ENCODE data around the gene PSME2. TPM values are rescaled to one million over a fixed set of nuclear protein-coding genes. Genes with fewer than 3 reads are reported as not detected.

Gene PSME2
- total RNA-seq, 1 experiment from 2014 or later, result 126 TPM

DNA sequence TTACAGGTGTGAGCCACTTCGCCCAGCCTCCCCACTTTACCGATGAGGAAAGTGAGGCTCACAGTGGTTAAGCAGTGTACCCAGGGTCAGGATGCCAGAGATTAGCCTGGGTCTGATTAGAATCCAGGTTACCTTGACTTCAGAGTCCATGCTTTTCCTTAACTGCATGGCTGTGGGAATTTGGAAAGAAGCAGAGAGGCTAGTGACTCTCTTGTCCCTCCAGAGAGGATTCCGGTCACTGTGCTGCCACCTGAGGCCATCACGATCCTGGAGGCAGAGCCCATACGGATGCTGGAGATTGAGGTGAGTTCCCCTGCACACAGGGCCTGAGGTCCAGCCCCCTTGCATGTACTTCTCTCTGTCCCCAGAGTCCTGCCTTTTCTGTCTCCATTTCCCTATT lies 30.2 kb upstream of the PSME2 start:
- no peak overlapping the region for H3K4ac ChIP-seq (ENCODE audit: low read depth, low read length)
- H3K9me3 ChIP-seq (ENCODE audit: control insufficient read depth, low read depth, low read length), result no peaks in the 10 kb centered on the region
- no peak overlapping the region for H4K91ac ChIP-seq (ENCODE audit: insufficient read length, low read depth, low read length)
- H3T11ph ChIP-seq (ENCODE audit: low read length), result no peak overlapping the region
- WGBS (ENCODE audit: extremely low coverage, insufficient read length, low lambda C conversion rate), result no CpG with 5 or more reads among the region's 5 CpGs
- peaks cover 10% of the 10 kb centered on the region for H3K23me2 ChIP-seq (ENCODE audit: insufficient read length, low read depth, low read length, poor library complexity, severe bottlenecking)
- no peak overlapping the region for H2BK12ac ChIP-seq (ENCODE audit: insufficient read length, low read depth, low read length)
- no peak overlapping the region for H2BK15ac ChIP-seq (ENCODE audit: low read depth, low read length)
- no peak overlapping the region for H3K9ac ChIP-seq (ENCODE audit: extremely low read depth, insufficient read length, low read length)
- TF ChIP-seq, protein P1, sequence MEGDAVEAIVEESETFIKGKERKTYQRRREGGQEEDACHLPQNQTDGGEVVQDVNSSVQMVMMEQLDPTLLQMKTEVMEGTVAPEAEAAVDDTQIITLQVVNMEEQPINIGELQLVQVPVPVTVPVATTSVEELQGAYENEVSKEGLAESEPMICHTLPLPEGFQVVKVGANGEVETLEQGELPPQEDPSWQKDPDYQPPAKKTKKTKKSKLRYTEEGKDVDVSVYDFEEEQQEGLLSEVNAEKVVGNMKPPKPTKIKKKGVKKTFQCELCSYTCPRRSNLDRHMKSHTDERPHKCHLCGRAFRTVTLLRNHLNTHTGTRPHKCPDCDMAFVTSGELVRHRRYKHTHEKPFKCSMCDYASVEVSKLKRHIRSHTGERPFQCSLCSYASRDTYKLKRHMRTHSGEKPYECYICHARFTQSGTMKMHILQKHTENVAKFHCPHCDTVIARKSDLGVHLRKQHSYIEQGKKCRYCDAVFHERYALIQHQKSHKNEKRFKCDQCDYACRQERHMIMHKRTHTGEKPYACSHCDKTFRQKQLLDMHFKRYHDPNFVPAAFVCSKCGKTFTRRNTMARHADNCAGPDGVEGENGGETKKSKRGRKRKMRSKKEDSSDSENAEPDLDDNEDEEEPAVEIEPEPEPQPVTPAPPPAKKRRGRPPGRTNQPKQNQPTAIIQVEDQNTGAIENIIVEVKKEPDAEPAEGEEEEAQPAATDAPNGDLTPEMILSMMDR (conservative IDR thresholded peaks at IDR 0.05), result no peak
- no peaks in the 10 kb centered on the region for H3K79me1 ChIP-seq (ENCODE audit: insufficient read depth, low read depth, low read length, poor library complexity, severe bottlenecking)
- H3K27ac Mint-ChIP-seq, result peak overlapping the region in 1 of 3 experiments; percentile 32; a peak in 1 of 7 replicates
- no peak overlapping the region for H3K18ac ChIP-seq (ENCODE audit: insufficient read length, low read depth, low read length)
- H2AK5ac ChIP-seq (ENCODE audit: insufficient read length, low read length), result no peak overlapping the region
- H3K56ac ChIP-seq (ENCODE audit: insufficient read length, low read depth, low read length), result no peak overlapping the region
- H2AFZ ChIP-seq (ENCODE audit: low read length), result no peak overlapping the region
- no peak overlapping the region for H3K14ac ChIP-seq (ENCODE audit: insufficient read depth, low read length)
- H3K4me1 Mint-ChIP-seq, result peaks cover 2 to 10% of the 10 kb centered on the region in 2 experiments; a peak in 3 of 4 replicates
- no peak overlapping the region for H3K4me2 ChIP-seq (ENCODE audit: insufficient read depth, insufficient read length, low read length)
- no peak overlapping the region for H3K23ac ChIP-seq (ENCODE audit: insufficient read length, low read depth, low read length)
- H2BK5ac ChIP-seq (ENCODE audit: insufficient read length, low read length), result no peak overlapping the region
- H3K79me2 ChIP-seq (ENCODE audit: insufficient read depth, low read length), result no peaks in the 10 kb centered on the region
- no peak for DNase-seq
- peaks cover 22 to 60% (median 49%) of the 10 kb centered on the region in 3 experiments for H3K36me3 Mint-ChIP-seq (ENCODE audit: insufficient read depth in 1 of 3, low read depth in 3 of 3)
- no peak overlapping the region for H3K27ac ChIP-seq (ENCODE audit: insufficient read length, low read depth, low read length)
- H3K4me1 ChIP-seq (ENCODE audit: insufficient read depth, low read length), result no peaks in the 10 kb centered on the region
- H3K4me3 Mint-ChIP-seq, result no peak overlapping the region
- H3K27me3 ChIP-seq (ENCODE audit: insufficient read depth, low read length), result no peaks in the 10 kb centered on the region
- no peaks in the 10 kb centered on the region; a peak in 1 of 5 replicates for H3K9me3 Mint-ChIP-seq
- no peak overlapping the region for H4K5ac ChIP-seq (ENCODE audit: insufficient read length, low read depth, low read length)
- H4K8ac ChIP-seq (replicated peaks; ENCODE audit: insufficient read length, low read depth, low read length), result no peak overlapping the region
- no peak overlapping the region for H2BK120ac ChIP-seq (ENCODE audit: low read depth, low read length, poor library complexity, severe bottlenecking)
- no peaks in the 10 kb centered on the region for H4K20me1 ChIP-seq (ENCODE audit: control insufficient read depth, insufficient read depth, insufficient read length)
- no peaks in the 10 kb centered on the region; the same call in 1 of the 2 replicates for H3K27me3 Mint-ChIP-seq (ENCODE audit: low read depth)
- no peak overlapping the region for H2BK20ac ChIP-seq (ENCODE audit: low read depth, low read length, poor library complexity, severe bottlenecking)
